IMR-90 (cell line): Measurements from ENCODE around the gene F2RL1. TPM values are rescaled to one million over a fixed set of nuclear protein-coding genes. Genes with fewer than 3 reads are reported as not detected.

Experiments used
- ATAC-seq: fragments of 200-7000 bp; cut with Tn5 transposase; 2 replicates; pipeline ENCODE4 v1.9.1; 2020; ENCODE audit warnings: low read depth, mild to moderate bottlenecking, moderate library complexity
- BruUV-seq: library from RNA; stranded (reverse); fragments of 400-500 nt; replicated peaks from 2 replicates; lab custom pipeline; 2021; lab: Mats Ljungman, UMichigan
- CTCF ChIA-PET: fragments of 300-600 bp; formaldehyde crosslinking; extraction: SDS; loops from one replicate; lab custom pipeline; 2021; ENCODE audit warnings: antibody characterized with exemption; lab: Yijun Ruan, JAX
- POLR2A ChIA-PET: fragments of 300-600 bp; sonication (Branson Sonifier 250); formaldehyde crosslinking; loops from one replicate; lab custom pipeline; 2022; ENCODE audit warnings: antibody characterized with exemption; ENCODE audit not compliant: unreplicated experiment; lab: Charles Lee
- DNase-seq: peaks from one replicate; pipeline ENCODE4 v3.0.0; 2013
- H2AFZ ChIP-seq: replicated peaks from 2 replicates; pipeline ENCODE3; 2013; ENCODE audit warnings: low read length, mild to moderate bottlenecking; ENCODE audit not compliant: poor library complexity
- H2AK5ac ChIP-seq: 2 replicates; pipeline ENCODE4 v1.6.1; 2013; ENCODE audit warnings: low read depth, low read length, inconsistent platforms
- H2AK9ac ChIP-seq: replicated peaks from 2 replicates; pipeline ENCODE3; 2013; ENCODE audit warnings: mild to moderate bottlenecking, low read depth, low read length, moderate library complexity; ENCODE audit not compliant: poor library complexity
- H2BK120ac ChIP-seq: 2 replicates; pipeline ENCODE4 v1.6.1; 2013; ENCODE audit warnings: low read depth, low read length, inconsistent platforms
- H2BK15ac ChIP-seq: 3 replicates; pipeline ENCODE4 v1.6.1; 2013; ENCODE audit warnings: low read depth, low read length, inconsistent platforms
- H2BK20ac ChIP-seq: 2 replicates; pipeline ENCODE4 v1.6.1; 2013; ENCODE audit warnings: low read depth, mild to moderate bottlenecking, inconsistent platforms, low read length, moderate library complexity
- H2BK5ac ChIP-seq: 2 replicates; pipeline ENCODE4 v1.6.1; 2013; ENCODE audit warnings: mild to moderate bottlenecking, low read depth, low read length, inconsistent platforms; ENCODE audit not compliant: poor library complexity, severe bottlenecking
- H3K14ac ChIP-seq: replicated peaks from 2 replicates; pipeline ENCODE4 v1.6.1; 2013; ENCODE audit warnings: low read depth, low read length, inconsistent platforms
- H3K18ac ChIP-seq: 2 replicates; pipeline ENCODE4 v1.6.1; 2013; ENCODE audit warnings: low read depth, low read length, control low read depth
- H3K23ac ChIP-seq: 2 replicates; pipeline ENCODE4 v1.6.1; 2013; ENCODE audit warnings: low read depth, low read length, inconsistent platforms
- H3K27ac ChIP-seq: 2 replicates; pipeline ENCODE4 v1.5.1; 2013; ENCODE audit warnings: mild to moderate bottlenecking, control low read depth, low read length; ENCODE audit not compliant: insufficient read depth
- H3K27me3 ChIP-seq: 2 replicates; pipeline ENCODE4 v1.6.1; 2013; ENCODE audit warnings: low read length; ENCODE audit not compliant: control insufficient read depth, insufficient read depth
- H3K36me3 ChIP-seq: 2 replicates; pipeline ENCODE4 v1.6.1; 2013; ENCODE audit warnings: low read length, mixed read lengths; ENCODE audit not compliant: control insufficient read depth, insufficient read depth
- H3K4ac ChIP-seq: 2 replicates; pipeline ENCODE4 v1.6.1; 2013; ENCODE audit warnings: low read depth, low read length, inconsistent platforms
- H3K4me1 ChIP-seq: 2 replicates; pipeline ENCODE4 v1.6.1; 2013; ENCODE audit warnings: low read length, mixed read lengths; ENCODE audit not compliant: control insufficient read depth, insufficient read depth
- H3K4me2 ChIP-seq: 2 replicates; pipeline ENCODE4 v1.6.1; 2013; ENCODE audit warnings: low read depth, mild to moderate bottlenecking, control low read depth, low read length, moderate library complexity
- H3K4me3 ChIP-seq: 2 replicates; pipeline ENCODE4 v1.5.1; 2013; ENCODE audit warnings: low read depth, mild to moderate bottlenecking, control low read depth, low read length, moderate library complexity; ENCODE audit not compliant: insufficient read depth
- H3K56ac ChIP-seq: 2 replicates; pipeline ENCODE4 v1.6.1; 2013; ENCODE audit warnings: low read length, inconsistent platforms; ENCODE audit not compliant: insufficient read depth; ENCODE audit errors: extremely low read depth
- H3K79me1 ChIP-seq, 2 experiments: 2 replicates each; pipeline ENCODE4 v1.6.1; 2013; ENCODE audit warnings: low read length in 2 of 2, inconsistent platforms in 1 of 2, low read depth in 1 of 2
- H3K9ac ChIP-seq: 2 replicates; pipeline ENCODE4 v1.6.1; 2013; ENCODE audit warnings: low read depth, low read length, control low read depth
- H3K9me1 ChIP-seq: 2 replicates; pipeline ENCODE4 v1.6.1; 2013; ENCODE audit warnings: low read length, inconsistent platforms; ENCODE audit not compliant: insufficient read depth
- H3K9me3 ChIP-seq: 2 replicates; pipeline ENCODE4 v1.6.1; 2013; ENCODE audit warnings: low read length; ENCODE audit not compliant: control insufficient read depth, insufficient read depth
- H4K20me1 ChIP-seq: 2 replicates; pipeline ENCODE4 v1.6.1; 2013; ENCODE audit warnings: low read length, inconsistent platforms; ENCODE audit not compliant: insufficient read depth
- H4K5ac ChIP-seq: 2 replicates; pipeline ENCODE4 v1.6.1; 2013; ENCODE audit warnings: mild to moderate bottlenecking, low read depth, low read length, control low read depth
- H4K8ac ChIP-seq, 2 experiments: 2 replicates each; pipeline ENCODE4 v1.6.1; 2013; ENCODE audit warnings: low read depth in 2 of 2, low read length in 2 of 2, control low read depth in 1 of 2, inconsistent platforms in 1 of 2
- H4K91ac ChIP-seq: 2 replicates; pipeline ENCODE4 v1.6.1; 2013; ENCODE audit warnings: low read depth, low read length, inconsistent platforms; ENCODE audit not compliant: insufficient read depth
- CEBPB ChIP-seq: IDR thresholded peaks from 2 replicates; pipeline ENCODE4 v1.6.1; 2012; ENCODE audit warnings: low read depth, low read length, improper control_type of control experiment
- CHD1 ChIP-seq: IDR thresholded peaks from 2 replicates; pipeline ENCODE4 v1.6.1; 2012; ENCODE audit warnings: low read depth, low read length, improper control_type of control experiment
- CTCF ChIP-seq: conservative IDR thresholded peaks from 2 replicates; pipeline ENCODE4 v1.5.1; 2012; ENCODE audit warnings: mild to moderate bottlenecking, low read depth, low read length, improper control_type of control experiment
- ELK1 ChIP-seq: fragments of 150-350 bp; IDR thresholded peaks from 2 replicates; pipeline ENCODE4 v1.6.1; 2016; ENCODE audit warnings: low read depth, mild to moderate bottlenecking, low read length, moderate library complexity, borderline replicate concordance
- FOS ChIP-seq: fragments of 150-350 bp; IDR thresholded peaks from 2 replicates; pipeline ENCODE4 v1.6.1; 2016; ENCODE audit warnings: low read depth, low read length
- MAFK ChIP-seq: IDR thresholded peaks from 2 replicates; pipeline ENCODE4 v1.6.1; 2012; ENCODE audit warnings: low read depth, low read length, improper control_type of control experiment
- MAZ ChIP-seq: IDR thresholded peaks from 2 replicates; pipeline ENCODE4 v1.6.1; 2012; ENCODE audit warnings: low read depth, mild to moderate bottlenecking, low read length, improper control_type of control experiment, moderate library complexity, borderline replicate concordance
- MXI1 ChIP-seq: IDR thresholded peaks from 2 replicates; pipeline ENCODE4 v1.6.1; 2012; ENCODE audit warnings: low read depth, mild to moderate bottlenecking, low read length, moderate library complexity, borderline replicate concordance
- NFE2L2 ChIP-seq: fragments of 150-350 bp; IDR thresholded peaks from 2 replicates; pipeline ENCODE4 v1.6.1; 2016; ENCODE audit warnings: low read depth, mild to moderate bottlenecking, low read length
- POLR2A ChIP-seq: IDR thresholded peaks from 2 replicates; pipeline ENCODE4 v1.6.1; 2012; ENCODE audit warnings: mild to moderate bottlenecking, low read depth, low read length
- RAD21 ChIP-seq: IDR thresholded peaks from 2 replicates; pipeline ENCODE4 v1.6.1; 2012; ENCODE audit warnings: low read length, improper control_type of control experiment
- RCOR1 ChIP-seq: IDR thresholded peaks from 2 replicates; pipeline ENCODE4 v1.6.1; 2012; ENCODE audit warnings: mild to moderate bottlenecking, low read length, improper control_type of control experiment; ENCODE audit not compliant: insufficient replicate concordance
- RFX5 ChIP-seq: IDR thresholded peaks from 2 replicates; pipeline ENCODE4 v1.8.0; 2012; ENCODE audit warnings: low read depth, mild to moderate bottlenecking, low read length, moderate library complexity
- SMC3 ChIP-seq: fragments of 150-350 bp; IDR thresholded peaks from 2 replicates; pipeline ENCODE4 v1.6.1; 2016; ENCODE audit warnings: low read depth, mild to moderate bottlenecking, antibody characterized with exemption, low read length, moderate library complexity
- USF2 ChIP-seq: fragments of 150-350 bp; IDR thresholded peaks from 2 replicates; pipeline ENCODE4 v1.6.1; 2017; ENCODE audit warnings: mild to moderate bottlenecking, antibody characterized with exemption, low read length, low read depth
- WGBS, 2 experiments: methylation state at CpG; one replicate each; pipeline versions ENCODE4 v1.1.5 to v1.1.7; 2013; ENCODE audit warnings: missing lambda C conversion rate in 2 of 2; ENCODE audit not compliant: insufficient read length in 1 of 2; ENCODE audit errors: extremely low coverage in 2 of 2; 5-methylcytosine and 5-hydroxymethylcytosine counted together
- dilution Hi-C: fragments of 300-500 bp; cut with HindIII; formaldehyde crosslinking; loops from one replicate; pipeline ENCODE4 v1.14.3; 2018; ENCODE audit warnings: low sequenced_read_pairs; ENCODE audit not compliant: unreplicated experiment
- in situ Hi-C: fragments of 300-500 bp; cut with MboI; formaldehyde crosslinking; loops from 3 replicates; pipeline ENCODE4 v1.14.3; 2019; ENCODE audit warnings: low sequenced_read_pairs, inconsistent platforms, mixed read lengths
- intact Hi-C: fragments of 100-400 bp; cut with micrococcal nuclease; formaldehyde crosslinking; loops from 2 replicates; pipeline ENCODE4 v1.10.0; 2022
- polyA plus RNA-seq, 3 experiments: library from polyadenylated mRNA; depleted of rRNA; stranded (reverse); fragments of >200 nt; gene quantifications; 2 replicates each; pipeline ENCODE4 v1.2.3, GENCODE V29; 2012; ENCODE audit warnings: low replicate concordance in 1 of 3
- total RNA-seq: library from RNA; depleted of rRNA; stranded (reverse); fragments of >200 nt; gene quantifications from 2 replicates; pipeline ENCODE4 v1.2.3, GENCODE V29; 2012

The F2RL1 gene
- total and polyA plus RNA-seq, 2 of the 4 experiments (the other 2 are of a cell fraction), result 5.6 to 12.4 TPM

- in situ Hi-C loops (no loop called here), dilution Hi-C loops (no loop called here), intact Hi-C loops (no loop called here)
- Histone ChIP-seq H2BK20ac (0 out of 2 replicates have a peak overlapping the region, but pooled peaks have one; percentile 40), H2BK120ac (no peak overlapping the region), H3K4me1 (peaks cover 1% of the 10 kb centered on the region; the same call in 1 of the 2 replicates), H3K4me2 (no peak overlapping the region), H2BK5ac (no peak overlapping the region), H2BK15ac (no peak overlapping the region), H3K9ac (no peak overlapping the region), H4K8ac (no peak overlapping the region), H3K14ac (no peak overlapping the region), H3K56ac (no peak overlapping the region), H3K23ac (no peak overlapping the region), H3K18ac (no peak overlapping the region), H3K4me3 (no peak overlapping the region), H3K36me3 (no peaks in the 10 kb centered on the region), H4K91ac (no peak overlapping the region), H4K5ac (no peak overlapping the region), H3K27me3 (no peaks in the 10 kb centered on the region), H3K4ac (no peak overlapping the region), H2AK5ac (no peak overlapping the region; the same call in 1 of the 2 replicates), H2AK9ac (no peak overlapping the region), H4K20me1 (no peaks in the 10 kb centered on the region), H3K9me1 (no peaks in the 10 kb centered on the region), H2AFZ (no peak overlapping the region), H3K27ac (no peak overlapping the region), H3K9me3 (no peaks in the 10 kb centered on the region), H3K79me1 (no peaks in the 10 kb centered on the region)
- CTCF ChIA-PET, result interaction anchor here (0.6 kb wide), 1 partner anchor 180 kb away, joined by 7 read pairs; no protein-coding TSS in a partner anchor
- TF ChIP-seq CHD1 (no peak), CEBPB (no peak), MAZ (no peak), MXI1 (no peak), RFX5 (no peak), CTCF (no peak), USF2 (no peak), RCOR1 (no peak), NFE2L2 (no peak), MAFK (no peak), RAD21 (no peak), POLR2A (no peak), SMC3 (no peak), FOS (no peak), ELK1 (no peak)
- DNase-seq, result no peak
- POLR2A ChIA-PET, result interaction anchor here (0.6 kb wide), 1 partner anchor 66 kb away, joined by 3 read pairs; no protein-coding TSS in a partner anchor
- WGBS, 2 experiments, result 100% methylated on average over 1 of the region's 10 CpGs; no CpG with 5 or more reads in 1 of the 2 experiments
- ATAC-seq, result no peak
- no TSS peak for BruUV-seq
Observed at GRCh38 chr5:76781775-76782174, 37.1 kb upstream of the F2RL1 start.
